Stimulated activated CD8-positive, alpha-beta memory T cell treated with anti-CD3 and anti-CD28 coated beads, Interleukin-12 subunit alpha, Interleukin-12 subunit beta, amount 100 ng/mL, for 24 hours (primary cell): ENCODE results near the gene NDC1.
"Not testable (repeated sequence)": the region's sequence is repeated elsewhere in the genome, so short reads cannot be mapped to it uniquely, and the experiment has no call there.

Source experiments
- DNase-seq: peaks from one replicate; pipeline ENCODE4 v3.0.0-alpha.2; 2020; ENCODE audit errors: extremely low read depth

The NDC1 gene

GRCh38 chr1:53822931-53823330, 15.2 kb downstream of the NDC1 start:
- no peak for DNase-seq

GRCh38 chr1:53821380-53821779, 16.7 kb downstream of the NDC1 start:
- no peak for DNase-seq

DNA sequence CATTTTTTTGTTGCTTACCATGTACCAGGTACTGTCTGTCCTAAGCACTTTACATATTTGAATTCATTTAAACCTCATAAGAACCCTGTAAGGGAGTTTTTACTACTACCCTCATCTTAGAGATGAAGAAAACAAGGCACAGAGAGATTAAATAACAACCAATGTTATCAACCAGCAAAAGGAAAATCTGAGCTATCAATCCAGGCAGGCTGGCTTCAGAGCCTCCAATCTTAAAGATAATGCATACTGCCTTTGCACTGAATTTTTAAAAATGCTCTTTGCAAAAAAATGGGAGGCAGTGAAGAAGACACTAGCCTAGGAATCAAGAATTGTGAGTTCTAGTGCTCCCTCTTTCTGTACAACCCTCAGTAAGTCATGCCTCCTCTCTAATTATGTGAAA, 18.7 kb downstream of the NDC1 start:
- no peak for DNase-seq

DNA sequence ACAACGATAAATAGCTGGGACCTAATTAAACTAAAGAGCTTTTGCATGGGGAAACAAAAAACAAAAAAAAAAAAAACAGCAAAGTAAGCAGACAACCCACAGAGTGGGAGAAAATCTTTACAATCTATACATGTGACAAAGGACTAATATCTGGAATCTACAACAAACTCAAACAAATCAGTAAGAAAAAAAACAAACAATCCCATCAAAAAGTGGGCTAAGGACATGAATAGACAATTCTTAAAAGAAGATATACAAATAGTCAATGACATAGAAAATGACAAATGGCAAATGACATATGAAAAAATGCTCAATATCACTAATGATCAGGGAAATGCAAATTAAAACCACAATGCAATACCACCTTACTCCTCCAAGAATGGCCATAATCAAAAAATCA, 21.5 kb downstream of the NDC1 start:
- not testable (repeated sequence) for DNase-seq

DNA sequence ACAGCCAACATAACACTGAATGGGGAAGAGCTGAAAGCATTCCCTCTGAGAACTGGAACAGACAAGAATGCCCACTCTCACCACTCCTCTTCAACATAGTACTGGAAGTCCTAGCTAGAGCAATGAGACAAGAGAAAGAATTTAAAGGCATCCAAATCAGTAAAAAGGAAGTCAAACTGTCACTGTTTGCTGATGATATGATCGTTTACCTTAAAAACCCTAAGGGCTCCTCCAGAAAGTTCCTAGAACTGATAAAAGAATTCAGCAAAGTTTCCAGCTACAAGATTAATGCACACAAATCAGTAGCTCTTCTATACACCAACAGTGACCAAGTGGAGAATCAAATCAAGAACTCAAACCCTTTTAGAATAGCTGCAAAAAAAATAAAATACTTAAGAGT, 22.6 kb downstream of the NDC1 start:
- DNase-seq = not testable (repeated sequence)

DNA sequence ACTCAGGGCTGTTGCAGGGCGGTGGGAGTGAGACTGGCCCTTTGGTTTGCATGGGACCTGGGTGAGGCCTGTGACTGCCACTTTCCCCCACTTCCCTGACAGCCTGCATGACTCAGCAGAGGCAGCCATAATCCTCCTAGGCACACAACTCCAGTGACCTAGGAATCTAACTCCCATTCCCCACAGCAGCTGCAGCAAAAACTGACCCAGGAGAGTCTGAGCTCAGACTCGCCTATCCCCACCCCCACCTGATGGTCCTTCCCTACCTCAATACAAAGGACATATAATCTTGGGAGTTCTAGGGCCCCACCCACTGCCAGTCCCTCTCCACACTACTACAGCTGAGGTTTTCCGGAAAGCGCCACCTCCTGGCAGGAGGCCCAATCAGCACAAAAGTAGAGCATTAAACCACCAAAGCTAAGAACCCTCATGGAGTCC, 26.7 kb downstream of the NDC1 start:
- DNase-seq = no peak

- no peak for DNase-seq
Measured at GRCh38 chr1:53810497-53810896, 27.6 kb downstream of the NDC1 start.

DNA sequence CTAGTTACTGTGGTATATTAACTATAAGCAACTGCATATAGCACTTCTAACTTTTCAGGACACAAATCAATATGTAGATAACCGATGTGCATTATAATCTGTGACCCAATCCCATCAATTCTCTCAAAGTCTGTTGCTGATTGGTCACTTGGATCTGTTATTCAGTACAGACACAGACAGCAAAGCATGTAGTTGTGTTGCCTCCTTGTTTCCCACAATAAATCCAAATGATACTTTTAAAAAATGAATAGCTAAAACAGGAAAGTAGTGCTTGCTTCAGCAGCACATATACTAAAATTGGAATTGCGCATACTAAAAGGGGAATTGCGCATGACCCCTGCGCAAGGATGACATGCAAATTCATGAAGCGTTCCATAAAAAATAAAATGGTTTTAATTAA, 28.1 kb downstream of the NDC1 start:
- no peak for DNase-seq

GRCh38 chr1:53807916-53808315, 30.2 kb downstream of the NDC1 start:
- no peak for DNase-seq

DNA sequence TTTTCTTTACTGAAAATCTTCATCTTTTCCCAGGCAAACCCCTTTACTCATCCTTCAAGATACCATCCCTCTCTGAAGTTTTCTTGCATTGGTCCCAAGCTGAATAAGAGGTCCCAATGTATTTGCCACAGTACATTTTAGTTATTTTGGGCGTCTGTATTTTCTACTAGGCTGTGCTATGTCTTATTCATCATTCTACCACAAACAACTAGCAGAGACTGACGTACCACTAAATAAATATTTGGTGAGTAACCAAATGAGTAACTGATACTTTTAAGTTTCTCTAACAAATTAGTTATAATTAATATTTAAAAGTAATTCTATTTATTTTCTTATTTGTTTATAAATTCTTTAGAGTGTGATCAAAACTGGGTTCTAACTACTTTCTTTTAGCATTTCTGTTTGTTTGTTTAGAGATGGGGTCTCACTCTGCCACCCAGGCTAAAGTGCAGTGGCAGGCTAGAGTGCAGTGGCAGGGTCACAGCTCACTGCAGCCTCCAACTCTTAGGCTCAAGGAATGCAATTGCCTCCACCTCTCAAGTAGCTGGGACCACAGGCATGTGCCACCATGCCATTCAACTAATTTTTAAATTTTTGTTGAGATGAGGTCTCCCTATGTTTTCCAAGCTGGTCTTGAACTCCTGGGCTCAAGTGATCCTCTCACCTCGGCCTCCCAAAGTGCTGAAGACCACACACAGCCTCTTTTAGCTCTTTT, 33.1 kb downstream of the NDC1 start:
- no peak for DNase-seq

DNA sequence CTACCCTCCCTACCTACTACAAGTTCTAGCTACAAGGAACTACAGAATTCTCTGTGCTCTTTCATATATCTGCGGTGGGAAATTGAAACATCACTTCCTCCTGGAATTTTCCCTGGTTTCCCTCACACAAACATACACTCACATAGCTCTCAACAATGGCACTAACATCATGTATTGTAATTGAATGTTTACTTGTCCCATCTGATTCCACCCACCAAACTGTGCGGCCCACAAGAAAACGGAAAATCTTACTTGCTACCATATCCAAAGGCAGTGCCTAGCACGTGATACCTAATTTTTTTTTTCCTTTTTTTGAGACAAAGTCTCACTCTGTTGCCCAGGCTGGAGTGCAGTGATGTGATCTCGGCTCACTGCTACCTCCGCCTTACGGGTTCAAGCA, 33.9 kb downstream of the NDC1 start:
- DNase-seq = no peak

GRCh38 chr1:53800621-53801020, 37.5 kb downstream of the NDC1 start:
- DNase-seq = no peak

DNA sequence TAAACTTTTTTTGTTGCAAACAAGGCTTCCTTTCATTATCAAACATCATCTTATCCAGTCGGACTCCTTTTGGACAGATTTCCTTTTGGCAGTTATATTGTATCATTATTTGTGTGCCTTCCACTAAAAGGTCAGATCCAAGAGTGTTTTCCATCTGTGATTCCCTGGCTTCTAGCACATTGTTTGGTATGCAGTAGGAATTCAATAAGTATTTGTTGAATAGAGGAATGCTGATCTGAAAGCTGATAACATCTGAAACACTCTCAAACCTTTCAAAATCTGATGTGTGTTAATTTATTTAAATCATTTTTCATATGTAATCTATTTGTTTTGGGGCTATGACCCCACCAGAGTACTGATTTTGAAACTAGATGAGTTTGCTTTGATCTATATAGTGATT, 39.0 kb downstream of the NDC1 start:
- DNase-seq = no peak

- DNase-seq = no peak
Measured at GRCh38 chr1:53792806-53793205, 45.3 kb downstream of the NDC1 start.

DNA sequence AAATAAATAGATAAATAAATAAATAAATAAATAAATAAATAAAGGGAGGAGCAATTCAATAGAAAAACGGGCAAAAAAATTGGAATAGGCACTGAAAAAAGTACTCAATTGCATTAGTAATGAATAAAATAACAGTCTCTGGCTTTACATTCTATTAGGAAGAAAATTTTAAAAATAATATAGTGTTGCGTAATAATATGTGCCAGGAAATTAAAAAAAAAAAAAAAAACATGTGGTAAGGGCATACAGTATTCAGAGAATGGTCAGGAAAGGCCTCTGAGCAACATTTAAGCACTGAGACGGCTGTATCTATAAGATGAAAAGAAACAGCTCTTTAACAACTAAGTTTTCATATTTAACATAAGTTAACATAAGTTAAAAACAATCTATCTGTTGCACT, 50.4 kb downstream of the NDC1 start:
- DNase-seq = no peak

DNA sequence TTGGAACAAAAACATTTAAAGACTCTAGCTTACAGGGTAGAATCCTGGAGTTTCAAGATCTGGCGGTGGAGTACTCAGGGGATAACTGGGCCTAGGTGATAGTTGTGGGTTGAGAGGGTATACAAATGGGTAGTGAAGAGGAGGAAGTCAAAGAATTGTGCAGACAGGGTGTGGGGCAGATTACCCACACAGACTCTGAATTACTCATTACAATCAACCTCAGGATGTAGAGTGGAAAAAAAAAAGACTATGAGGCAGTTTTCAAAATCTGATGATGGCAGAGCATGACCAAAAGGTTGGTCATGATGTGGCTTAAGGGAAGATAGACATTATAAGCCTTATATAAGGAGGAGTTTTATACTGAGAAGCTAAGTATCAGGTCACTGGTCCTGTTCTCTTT, 55.0 kb downstream of the NDC1 start:
- DNase-seq = no peak

GRCh38 chr1:53781654-53782053, 56.4 kb downstream of the NDC1 start:
- DNase-seq = no peak

- no peak for DNase-seq
Measured at GRCh38 chr1:53777272-53777671, 60.8 kb downstream of the NDC1 start.

DNA sequence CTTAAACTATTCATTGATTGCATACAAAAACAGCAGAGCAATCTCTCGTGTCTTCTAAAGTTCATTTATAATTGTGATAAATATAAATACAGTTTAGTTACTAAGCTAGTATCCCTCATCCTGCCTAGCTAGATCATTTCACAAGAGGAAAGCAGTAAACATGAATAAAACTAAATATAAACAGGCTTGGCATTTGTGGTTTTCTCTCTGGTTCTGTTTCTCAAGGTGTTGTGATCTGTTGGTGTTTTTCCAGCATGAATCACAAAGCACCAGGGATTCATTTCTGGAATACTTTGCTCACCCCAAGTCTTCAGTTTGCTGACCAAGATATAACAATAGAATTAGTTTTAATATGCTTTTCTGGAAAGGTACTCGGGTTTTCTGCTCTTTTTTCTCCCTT, 66.4 kb downstream of the NDC1 start:
- DNase-seq = no peak

DNA sequence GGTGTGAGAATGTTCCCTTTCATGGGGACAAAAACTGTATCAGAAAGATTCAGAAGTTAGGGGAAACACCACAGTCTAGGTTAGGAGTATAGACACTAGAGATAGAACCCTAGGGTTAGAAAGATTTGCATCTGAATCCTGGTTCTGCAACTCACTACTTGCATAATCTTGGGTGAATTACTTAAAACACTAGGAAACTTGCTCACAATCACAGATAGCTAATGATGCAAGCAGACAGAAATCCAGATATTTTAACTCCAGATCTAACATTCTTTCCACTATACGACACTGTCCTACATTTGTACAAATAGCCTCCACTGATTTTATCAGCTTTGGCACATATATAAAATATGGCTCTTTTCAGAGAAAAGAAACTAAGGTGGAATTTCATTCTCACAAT, 68.3 kb downstream of the NDC1 start:
- DNase-seq = no peak

GRCh38 chr1:53769184-53769583, 68.9 kb downstream of the NDC1 start:
- no peak for DNase-seq

- no peak for DNase-seq
Measured at GRCh38 chr1:53766831-53767405, 71.2 kb downstream of the NDC1 start.

- DNase-seq = no peak
Measured at GRCh38 chr1:53766194-53766742, 71.8 kb downstream of the NDC1 start.

GRCh38 chr1:53765657-53766056, 72.4 kb downstream of the NDC1 start:
- DNase-seq = no peak
